ENCODE data around the gene WNT4. TPM values are rescaled to one million over a fixed set of nuclear protein-coding genes. Genes with fewer than 3 reads are reported as not detected.

The WNT4 gene
- total and polyA plus RNA-seq, 3 experiments from 2014 or later = 0.08 TPM; not detected in 2

DNA sequence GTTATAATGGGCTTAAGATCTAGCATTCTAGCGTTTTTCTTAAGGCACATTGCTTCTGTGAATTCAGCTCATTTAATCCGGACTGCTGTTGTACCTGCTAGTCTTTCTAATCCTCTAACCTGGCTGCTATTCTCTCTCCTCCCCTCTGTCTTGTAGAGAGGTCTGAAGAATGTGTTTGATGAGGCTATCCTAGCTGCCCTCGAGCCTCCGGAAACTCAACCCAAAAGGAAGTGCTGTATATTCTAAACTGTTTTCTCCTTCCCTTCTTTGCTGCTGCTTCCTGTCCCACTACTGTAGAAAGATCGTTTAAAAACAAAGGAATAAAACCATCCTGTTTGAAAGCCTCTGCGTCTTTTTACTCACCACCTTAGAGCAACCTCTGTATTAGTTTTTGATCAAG lies 53.1 kb downstream of the WNT4 start:
- peak overlapping the region; percentile 28 to 83 (median 73) for H3K4me3 Mint-ChIP-seq

DNA sequence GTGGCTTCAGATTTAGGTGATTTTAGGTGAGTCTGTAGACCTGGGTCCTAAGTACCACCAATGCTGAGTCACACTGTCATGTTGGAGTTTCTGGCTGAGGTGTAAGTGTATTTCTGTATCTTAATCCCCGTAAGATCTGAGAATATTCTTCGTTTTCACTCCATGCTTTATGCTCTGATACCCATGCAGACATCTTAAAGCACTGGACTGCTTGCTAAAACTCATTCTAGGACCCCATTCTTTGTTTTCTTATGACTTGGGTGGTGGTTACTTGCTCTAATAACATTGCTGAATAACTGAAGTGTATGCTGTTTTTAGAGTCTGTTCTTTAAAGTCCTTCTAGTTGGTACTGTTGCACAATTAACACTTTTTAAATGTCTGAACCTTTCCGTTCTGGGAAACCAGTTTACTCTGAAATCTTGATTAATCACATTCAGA lies 53.7 kb downstream of the WNT4 start:
- H3K9me3 ChIP-seq (ENCODE audit: low read length) = no peaks in the 10 kb centered on the region
- H3K4me1 ChIP-seq (ENCODE audit: insufficient read depth, low read length) = peaks cover 64% of the 10 kb centered on the region
- Mint-ChIP-seq H3K4me3 (peak overlapping the region; percentile 18 to 76 (median 72)), H3K36me3 (peaks cover 5 to 89% (median 31%) of the 10 kb centered on the region in 3 donors), H3K27ac (peak overlapping the region; percentile 1 to 93 (median 88)), H3K27me3 (no peaks in the 10 kb centered on the region), H3K4me1 (peaks cover 83 to 97% (median 94%) of the 10 kb centered on the region in 3 donors), H3K9me3 (no peaks in the 10 kb centered on the region)
- H3K4me3 ChIP-seq (ENCODE audit: low read length) = peak overlapping the region; percentile 30
- ChIA-PET CTCF (no interaction called here), POLR2A (interaction anchor here (0.8 kb wide), 1 partner anchor 36 kb away, joined by 4 read pairs; the partner anchor contains the start of gene CDC42)
- H3K27ac ChIP-seq (ENCODE audit: low read depth, low read length) = no peak overlapping the region
- H3K27me3 ChIP-seq (ENCODE audit: insufficient read depth, low read length, poor library complexity, severe bottlenecking) = no peaks in the 10 kb centered on the region
- peaks cover 37% of the 10 kb centered on the region for H3K36me3 ChIP-seq (ENCODE audit: insufficient read depth, low read length)
- no peak for DNase-seq

More for the DNA sequence above, 53.1 kb downstream of the WNT4 start:
- peak overlapping the region; percentile 51 to 93 (median 88) for H3K27ac Mint-ChIP-seq
- DNase-seq = peak in 2 of 5 donors; percentile 4 to 29
- POLR2A ChIA-PET = interaction anchor here (0.8 kb wide), 1 partner anchor 37 kb away, joined by 4 read pairs; the partner anchor contains the start of gene CDC42
- H3K27me3 Mint-ChIP-seq = no peaks in the 10 kb centered on the region
- Histone ChIP-seq H3K4me1 (ENCODE audit: insufficient read depth, low read length) (peaks cover 57% of the 10 kb centered on the region), H3K27ac (ENCODE audit: low read depth, low read length) (no peak overlapping the region), H3K9me3 (ENCODE audit: low read length) (no peaks in the 10 kb centered on the region), H3K36me3 (ENCODE audit: insufficient read depth, low read length) (peaks cover 37% of the 10 kb centered on the region), H3K27me3 (ENCODE audit: insufficient read depth, low read length, poor library complexity, severe bottlenecking) (no peaks in the 10 kb centered on the region), H3K4me3 (ENCODE audit: low read length) (peak overlapping the region; percentile 30)
- peaks cover 81 to 95% (median 91%) of the 10 kb centered on the region in 3 donors for H3K4me1 Mint-ChIP-seq
- peaks cover 5 to 87% (median 34%) of the 10 kb centered on the region in 3 donors for H3K36me3 Mint-ChIP-seq
- H3K9me3 Mint-ChIP-seq = no peaks in the 10 kb centered on the region
- CTCF ChIA-PET = interaction anchor here (1.1 to 1.5 kb wide), 3 partner anchors 9 to 65 kb away, joined by 3 to 4 read pairs (median 4); no protein-coding TSS in a partner anchor

DNA sequence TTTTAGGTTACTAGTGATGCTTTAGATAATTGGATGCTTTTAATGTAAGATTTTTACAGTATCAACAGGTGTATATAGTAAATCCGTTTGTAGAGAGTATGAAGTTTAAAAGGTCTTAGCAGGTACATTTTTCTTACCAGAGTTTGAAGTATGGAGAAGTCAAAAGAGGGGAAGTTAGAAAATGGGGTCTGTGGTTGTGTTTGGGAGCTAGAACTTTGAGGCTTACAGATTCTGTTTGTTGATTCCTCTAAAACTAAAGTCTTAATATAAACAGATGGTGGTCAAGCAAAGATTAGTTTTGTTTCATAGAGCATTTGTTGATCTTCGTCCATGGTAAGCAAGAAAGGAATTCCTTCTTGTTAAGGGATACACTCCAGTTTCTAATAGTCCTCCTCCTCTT lies 54.6 kb downstream of the WNT4 start:
- Histone ChIP-seq H3K27ac (ENCODE audit: low read depth, low read length) (no peak overlapping the region), H3K27me3 (ENCODE audit: insufficient read depth, low read length, poor library complexity, severe bottlenecking) (no peaks in the 10 kb centered on the region), H3K36me3 (ENCODE audit: insufficient read depth, low read length) (peaks cover 33% of the 10 kb centered on the region), H3K9me3 (ENCODE audit: low read length) (no peaks in the 10 kb centered on the region), H3K4me3 (ENCODE audit: low read length) (no peak overlapping the region), H3K4me1 (ENCODE audit: insufficient read depth, low read length) (peaks cover 72% of the 10 kb centered on the region)
- CTCF ChIA-PET = no interaction called here
- POLR2A ChIA-PET = no interaction called here
- H3K27ac Mint-ChIP-seq = peak overlapping the region; percentile 3 to 93 (median 88)
- H3K4me3 Mint-ChIP-seq = peak overlapping the region; percentile 64 to 76 (median 72)
- H3K4me1 Mint-ChIP-seq = peaks cover 85 to 98% (median 96%) of the 10 kb centered on the region in 3 donors
- DNase-seq = no peak
- H3K36me3 Mint-ChIP-seq = peaks cover 5 to 90% (median 32%) of the 10 kb centered on the region in 3 donors
- no peaks in the 10 kb centered on the region for H3K9me3 Mint-ChIP-seq
- no peaks in the 10 kb centered on the region for H3K27me3 Mint-ChIP-seq

DNA sequence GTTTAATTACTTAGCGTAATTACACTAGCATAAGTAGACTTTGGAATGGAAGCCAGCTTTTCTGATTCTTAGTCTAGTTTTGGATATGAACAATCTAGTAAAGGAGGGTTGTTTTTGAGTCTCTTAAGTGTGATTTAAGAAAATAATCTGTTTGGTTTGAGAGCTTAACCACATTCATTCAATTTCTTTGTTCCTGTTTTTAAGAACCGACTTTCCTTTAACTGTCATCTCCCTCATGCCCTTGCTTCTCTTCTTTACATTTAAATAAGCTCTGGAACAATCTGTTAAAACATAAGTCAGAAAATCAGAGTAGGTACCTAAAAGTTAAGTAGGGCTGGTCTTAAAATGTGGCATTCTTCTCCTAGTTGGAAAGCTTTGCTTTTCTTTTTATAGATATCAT lies 62.7 kb downstream of the WNT4 start:
- H3K27ac ChIP-seq (ENCODE audit: low read depth, low read length) = no peak overlapping the region
- Mint-ChIP-seq H3K36me3 (peaks cover 8 to 84% (median 29%) of the 10 kb centered on the region in 3 donors), H3K27ac (peak overlapping the region in 3 of 8 donors; percentile 8 to 51 (median 36))

DNA sequence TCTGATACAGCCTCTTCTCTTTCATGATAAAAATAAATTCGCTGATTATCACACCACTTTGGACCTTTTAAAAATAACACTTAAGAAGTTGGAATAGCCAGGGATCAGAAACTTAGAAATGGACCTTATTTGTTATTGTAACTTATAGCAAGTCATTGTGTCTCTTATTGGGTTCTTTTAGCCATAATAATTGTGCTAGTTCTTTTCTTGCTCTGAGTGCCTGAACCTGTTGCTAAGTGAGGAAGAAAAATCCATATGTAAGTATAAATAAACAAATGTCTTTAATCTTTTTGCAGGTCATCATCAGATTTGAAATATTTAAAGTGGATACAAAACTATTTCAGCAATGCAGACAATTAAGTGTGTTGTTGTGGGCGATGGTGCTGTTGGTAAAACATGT lies 64.8 kb downstream of the WNT4 start:
- Histone ChIP-seq H3K36me3 (ENCODE audit: insufficient read depth, low read length) (peaks cover 23% of the 10 kb centered on the region), H3K4me3 (ENCODE audit: low read length) (no peak overlapping the region), H3K27me3 (ENCODE audit: insufficient read depth, low read length, poor library complexity, severe bottlenecking) (no peaks in the 10 kb centered on the region), H3K9me3 (ENCODE audit: low read length) (no peaks in the 10 kb centered on the region), H3K4me1 (ENCODE audit: insufficient read depth, low read length) (peaks cover 76% of the 10 kb centered on the region), H3K27ac (ENCODE audit: low read depth, low read length) (no peak overlapping the region)
- Mint-ChIP-seq H3K27me3 (no peaks in the 10 kb centered on the region), H3K4me3 (peak overlapping the region in 6 of 7 donors; percentile 2 to 49 (median 36)), H3K36me3 (peaks cover 8 to 82% (median 30%) of the 10 kb centered on the region in 3 donors), H3K27ac (peak overlapping the region in 7 of 8 donors; percentile 1 to 90 (median 47)), H3K9me3 (no peaks in the 10 kb centered on the region), H3K4me1 (peaks cover 73 to 95% (median 94%) of the 10 kb centered on the region in 3 donors)
- POLR2A ChIA-PET = no interaction called here
- DNase-seq = no peak
- CTCF ChIA-PET = interaction anchor here (1.0 kb wide), 1 partner anchor 56 kb away, joined by 3 read pairs; no protein-coding TSS in a partner anchor

More for the DNA sequence above, 62.7 kb downstream of the WNT4 start:
- POLR2A ChIA-PET = interaction anchor here (1.8 kb wide), 1 partner anchor 27 kb away, joined by 6 read pairs; the partner anchor contains the start of gene CDC42
- DNase-seq = no peak
- CTCF ChIA-PET = interaction anchor here (1.0 to 1.3 kb wide), 2 partner anchors 10 to 16 kb away, joined by 3 read pairs; no protein-coding TSS in a partner anchor
- peaks cover 23% of the 10 kb centered on the region for H3K36me3 ChIP-seq (ENCODE audit: insufficient read depth, low read length)
- Mint-ChIP-seq H3K4me1 (peaks cover 75 to 95% (median 95%) of the 10 kb centered on the region in 3 donors), H3K9me3 (no peaks in the 10 kb centered on the region), H3K27me3 (no peaks in the 10 kb centered on the region), H3K4me3 (no peak overlapping the region)
- H3K4me1 ChIP-seq (ENCODE audit: insufficient read depth, low read length) = peaks cover 71% of the 10 kb centered on the region
- no peaks in the 10 kb centered on the region for H3K9me3 ChIP-seq (ENCODE audit: low read length)
- H3K27me3 ChIP-seq (ENCODE audit: insufficient read depth, low read length, poor library complexity, severe bottlenecking) = no peaks in the 10 kb centered on the region
- no peak overlapping the region for H3K4me3 ChIP-seq (ENCODE audit: low read length)

DNA sequence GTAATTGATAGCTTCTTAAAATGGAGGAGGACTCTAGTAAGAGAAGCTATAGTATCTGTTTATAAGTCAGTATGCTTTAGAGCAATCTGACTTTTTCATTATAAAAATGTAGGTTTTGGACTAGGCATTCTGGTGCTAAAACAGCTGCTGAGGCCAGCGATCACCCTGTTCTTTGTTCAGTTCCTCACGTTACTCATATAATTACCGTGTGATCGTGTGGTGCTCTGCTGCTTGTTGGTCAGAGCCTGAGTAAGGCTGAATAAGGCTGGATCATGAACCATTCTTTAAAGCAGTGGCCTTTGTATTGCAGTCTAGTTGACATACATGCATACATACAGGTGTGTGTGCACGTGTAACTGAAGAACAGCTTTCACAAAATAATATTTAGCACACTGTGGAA lies 65.2 kb downstream of the WNT4 start:
- H3K27me3 ChIP-seq (ENCODE audit: insufficient read depth, low read length, poor library complexity, severe bottlenecking) = no peaks in the 10 kb centered on the region
- peak overlapping the region in 6 of 7 donors; percentile 17 to 50 (median 38) for H3K4me3 Mint-ChIP-seq
- peaks cover 76 to 99% (median 98%) of the 10 kb centered on the region in 3 donors for H3K4me1 Mint-ChIP-seq
- ChIA-PET CTCF (interaction anchor here (1.0 kb wide), 1 partner anchor 56 kb away, joined by 3 read pairs; no protein-coding TSS in a partner anchor), POLR2A (no interaction called here)
- H3K36me3 Mint-ChIP-seq = peaks cover 8 to 81% (median 30%) of the 10 kb centered on the region in 3 donors
- no peak overlapping the region for H3K27ac ChIP-seq (ENCODE audit: low read depth, low read length)
- peaks cover 23% of the 10 kb centered on the region for H3K36me3 ChIP-seq (ENCODE audit: insufficient read depth, low read length)
- DNase-seq = no peak
- no peaks in the 10 kb centered on the region for H3K9me3 Mint-ChIP-seq
- H3K4me1 ChIP-seq (ENCODE audit: insufficient read depth, low read length) = peaks cover 80% of the 10 kb centered on the region
- H3K27ac Mint-ChIP-seq = peak overlapping the region in 7 of 8 donors; percentile 22 to 90 (median 49)
- no peaks in the 10 kb centered on the region for H3K27me3 Mint-ChIP-seq
- H3K9me3 ChIP-seq (ENCODE audit: low read length) = no peaks in the 10 kb centered on the region
- no peak overlapping the region for H3K4me3 ChIP-seq (ENCODE audit: low read length)

DNA sequence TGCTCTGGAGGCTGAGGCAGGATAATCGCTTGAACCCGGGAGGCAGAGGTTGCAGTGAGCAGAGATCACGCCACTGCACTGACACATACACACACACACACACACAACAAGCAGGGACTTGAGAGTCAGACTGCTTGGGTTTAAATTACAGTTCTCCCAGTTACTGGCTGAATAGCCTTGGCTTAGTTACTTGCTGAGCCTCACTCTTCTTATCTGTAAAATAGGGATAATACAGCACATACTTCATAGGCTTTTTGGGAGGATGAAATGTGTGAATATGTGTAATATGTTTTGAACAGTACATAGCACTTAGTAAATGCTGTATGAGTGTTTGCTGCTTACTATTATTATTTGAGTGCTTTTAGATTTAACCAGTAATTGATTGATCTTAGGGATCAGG lies 66.6 kb downstream of the WNT4 start:
- Histone ChIP-seq H3K27ac (ENCODE audit: low read depth, low read length) (no peak overlapping the region), H3K4me3 (ENCODE audit: low read length) (no peak overlapping the region), H3K4me1 (ENCODE audit: insufficient read depth, low read length) (peaks cover 92% of the 10 kb centered on the region), H3K27me3 (ENCODE audit: insufficient read depth, low read length, poor library complexity, severe bottlenecking) (no peaks in the 10 kb centered on the region), H3K9me3 (ENCODE audit: low read length) (no peaks in the 10 kb centered on the region), H3K36me3 (ENCODE audit: insufficient read depth, low read length) (peaks cover 15% of the 10 kb centered on the region)
- POLR2A ChIA-PET = no interaction called here
- Mint-ChIP-seq H3K27me3 (no peaks in the 10 kb centered on the region), H3K4me3 (peak overlapping the region; percentile 20 to 85 (median 68)), H3K9me3 (no peaks in the 10 kb centered on the region), H3K4me1 (peaks cover 78 to 100% (median 98%) of the 10 kb centered on the region in 3 donors), H3K36me3 (peaks cover 12 to 80% (median 25%) of the 10 kb centered on the region in 3 donors), H3K27ac (peak overlapping the region in 7 of 8 donors; percentile 34 to 95 (median 82))
- DNase-seq = no peak
- CTCF ChIA-PET = no interaction called here

DNA sequence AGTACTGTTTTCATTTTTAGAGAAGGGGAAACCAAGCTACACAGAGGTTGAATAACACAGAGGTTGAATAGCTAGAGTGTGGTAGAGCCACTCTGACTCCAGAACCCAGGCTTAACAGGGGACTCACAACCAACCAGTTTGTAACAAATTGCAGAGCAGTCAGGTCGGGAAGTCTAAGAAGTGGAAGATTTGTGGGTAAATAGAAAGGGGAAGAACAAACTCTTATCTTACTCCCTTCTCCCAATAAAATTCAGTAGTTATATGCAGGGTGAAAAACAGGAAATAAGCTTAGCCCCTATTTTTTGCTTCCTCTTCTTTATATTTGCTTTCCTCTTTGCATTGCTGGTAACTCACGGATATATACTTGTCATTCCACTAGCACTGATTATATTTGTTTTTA lies 67.2 kb downstream of the WNT4 start:
- Histone ChIP-seq H3K4me1 (ENCODE audit: insufficient read depth, low read length) (peaks cover 90% of the 10 kb centered on the region), H3K27ac (ENCODE audit: low read depth, low read length) (no peak overlapping the region), H3K27me3 (ENCODE audit: insufficient read depth, low read length, poor library complexity, severe bottlenecking) (no peaks in the 10 kb centered on the region), H3K4me3 (ENCODE audit: low read length) (no peak overlapping the region), H3K9me3 (ENCODE audit: low read length) (no peaks in the 10 kb centered on the region), H3K36me3 (ENCODE audit: insufficient read depth, low read length) (peaks cover 12% of the 10 kb centered on the region)
- Mint-ChIP-seq H3K36me3 (peaks cover 12 to 77% (median 25%) of the 10 kb centered on the region in 3 donors), H3K27ac (peak overlapping the region in 7 of 8 donors; percentile 70 to 95 (median 82)), H3K9me3 (no peaks in the 10 kb centered on the region), H3K27me3 (no peaks in the 10 kb centered on the region), H3K4me1 (peaks cover 77 to 97% (median 95%) of the 10 kb centered on the region in 3 donors), H3K4me3 (peak overlapping the region; percentile 28 to 85 (median 66))
- POLR2A ChIA-PET = no interaction called here
- no peak for DNase-seq
- CTCF ChIA-PET = no interaction called here
